ENCODE measurements around the gene GGTLC3.
"Not testable (repeated sequence)": the region's sequence is repeated elsewhere in the genome, so short reads cannot be mapped to it uniquely, and the experiment has no call there.

GGTLC3 gene

DNA sequence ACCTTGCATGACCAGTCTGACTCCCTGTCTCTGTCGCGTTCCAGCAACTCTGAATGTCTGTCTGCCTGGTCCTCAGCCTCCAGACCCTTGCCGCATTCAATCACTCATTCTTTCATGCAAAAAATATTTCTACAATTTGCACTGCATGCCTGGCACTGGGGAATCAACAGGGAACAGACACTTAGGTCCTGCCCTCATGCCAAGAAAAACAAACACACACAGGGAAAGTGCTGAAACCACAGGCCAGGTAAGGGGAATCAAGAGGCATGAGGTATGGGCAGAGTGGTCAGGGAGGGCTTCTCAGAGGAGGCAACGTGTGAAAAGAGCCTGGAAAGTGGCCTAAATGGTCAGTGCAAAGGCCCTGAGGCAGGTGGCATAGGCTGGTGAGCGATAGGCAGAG lies at the start of gene GGTLC3:
GGTLC3 (minus strand) TSS at position 101 of the 400 bp plus-strand sequence. CDS start 264 bp downstream, outside the sequence.
- H3K4me1 ChIP-seq (ENCODE audit: low read depth, poor library complexity, severe bottlenecking); H3K27ac ChIP-seq; H3K9ac ChIP-seq; H3K4me2 ChIP-seq; H3K79me2 ChIP-seq (ENCODE audit: insufficient read depth, low read depth); H3K27me3 ChIP-seq (ENCODE audit: insufficient read depth, low read depth); H2AFZ ChIP-seq (ENCODE audit: low read depth); H3K4me3 ChIP-seq (IDR thresholded peaks at IDR 0.05; ENCODE audit: insufficient read depth, low read depth, low read length); H3K36me3 ChIP-seq (ENCODE audit: insufficient read depth); H4K20me1 ChIP-seq (ENCODE audit: insufficient read depth): not testable (repeated sequence)

DNA sequence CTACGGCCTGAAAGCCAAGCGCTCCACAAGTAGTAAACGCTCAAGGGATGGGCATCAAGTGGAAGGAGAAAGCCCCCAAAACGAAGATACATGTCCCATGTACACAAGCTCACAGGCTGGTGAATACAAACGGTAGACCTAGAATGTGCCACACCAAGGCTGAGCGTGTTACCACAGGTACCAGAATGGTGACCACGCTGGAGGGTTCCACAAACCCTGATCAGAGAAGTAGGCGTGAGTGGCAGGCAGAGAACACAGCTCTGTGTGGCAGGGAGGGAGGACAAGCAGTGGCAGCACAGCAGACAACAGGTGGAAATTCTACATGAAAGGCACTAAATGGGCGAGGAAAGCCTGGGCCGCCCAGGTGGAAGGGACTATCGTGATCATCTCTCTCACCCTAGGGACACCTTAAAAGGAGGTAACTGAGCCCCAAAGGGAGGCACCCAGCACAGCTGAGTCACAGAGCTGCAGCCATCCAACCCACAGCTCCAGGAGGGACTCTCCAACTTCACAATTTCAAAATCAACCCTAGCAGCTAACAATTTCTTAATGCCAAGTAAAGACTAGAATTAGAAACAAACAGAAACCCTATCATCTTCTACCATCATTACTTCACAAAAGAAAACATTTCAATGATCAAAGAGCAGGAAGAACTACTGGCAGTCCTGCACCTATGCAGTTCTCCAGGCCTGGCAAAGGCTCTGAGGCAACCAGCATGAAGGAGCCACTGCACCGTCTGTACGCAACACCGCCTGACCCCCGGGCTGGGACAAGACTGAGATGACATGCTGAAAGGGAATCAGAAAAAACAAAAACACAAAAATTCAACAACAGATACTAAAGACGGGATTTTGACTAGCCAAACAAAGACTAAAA lies 42.4 kb upstream of the GGTLC3 start:
- H3K9ac ChIP-seq; H3K79me2 ChIP-seq (ENCODE audit: insufficient read depth, low read depth): not testable (repeated sequence)

GRCh38 chr22:18558939-18559338 lies 41.0 kb upstream of the GGTLC3 start:
- H3K9ac ChIP-seq; H3K36me3 ChIP-seq (ENCODE audit: insufficient read depth); H4K20me1 ChIP-seq (ENCODE audit: insufficient read depth); H3K4me3 ChIP-seq (IDR thresholded peaks at IDR 0.05; ENCODE audit: insufficient read depth, low read depth, low read length); H3K27ac ChIP-seq; H2AFZ ChIP-seq (ENCODE audit: low read depth); H3K4me2 ChIP-seq; H3K27me3 ChIP-seq (ENCODE audit: insufficient read depth, low read depth); H3K4me1 ChIP-seq (ENCODE audit: low read depth, poor library complexity, severe bottlenecking); H3K79me2 ChIP-seq (ENCODE audit: insufficient read depth, low read depth): not testable (repeated sequence)

More for the DNA sequence above, 42.4 kb upstream of the GGTLC3 start:
- not testable (repeated sequence) for H3K4me2 ChIP-seq; H3K27me3 ChIP-seq (ENCODE audit: insufficient read depth, low read depth); H2AFZ ChIP-seq (ENCODE audit: low read depth); H3K4me3 ChIP-seq (IDR thresholded peaks at IDR 0.05; ENCODE audit: insufficient read depth, low read depth, low read length); H3K36me3 ChIP-seq (ENCODE audit: insufficient read depth); H3K4me1 ChIP-seq (ENCODE audit: low read depth, poor library complexity, severe bottlenecking); H4K20me1 ChIP-seq (ENCODE audit: insufficient read depth); H3K27ac ChIP-seq

DNA sequence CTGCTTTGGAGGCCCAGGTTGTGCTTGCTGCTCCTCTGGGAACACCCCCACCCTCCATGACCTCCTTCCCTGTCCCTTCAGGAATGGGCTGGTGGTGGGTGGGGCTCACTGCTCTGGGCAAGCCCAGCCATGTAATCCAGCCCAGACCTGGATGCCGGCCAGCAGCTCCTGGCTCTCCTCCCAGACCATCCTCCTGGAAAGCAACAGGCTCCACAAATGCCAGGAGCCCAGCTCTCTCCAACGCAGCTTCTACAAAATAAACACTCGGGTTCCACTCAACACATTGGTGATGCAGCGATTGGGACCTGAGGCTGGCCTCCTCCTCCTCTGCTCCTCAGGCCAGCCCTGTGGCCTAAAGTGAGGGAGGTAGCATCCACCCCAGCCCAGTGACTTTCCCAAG lies 40.6 kb upstream of the GGTLC3 start:
- H3K27ac ChIP-seq; H3K9ac ChIP-seq; H2AFZ ChIP-seq (ENCODE audit: low read depth); H3K4me3 ChIP-seq (IDR thresholded peaks at IDR 0.05; ENCODE audit: insufficient read depth, low read depth, low read length); H4K20me1 ChIP-seq (ENCODE audit: insufficient read depth); H3K4me1 ChIP-seq (ENCODE audit: low read depth, poor library complexity, severe bottlenecking); H3K79me2 ChIP-seq (ENCODE audit: insufficient read depth, low read depth); H3K4me2 ChIP-seq; H3K27me3 ChIP-seq (ENCODE audit: insufficient read depth, low read depth); H3K36me3 ChIP-seq (ENCODE audit: insufficient read depth): not testable (repeated sequence)

- not testable (repeated sequence) for H3K9ac ChIP-seq; H3K4me1 ChIP-seq (ENCODE audit: low read depth, poor library complexity, severe bottlenecking); H3K4me3 ChIP-seq (IDR thresholded peaks at IDR 0.05; ENCODE audit: insufficient read depth, low read depth, low read length); H4K20me1 ChIP-seq (ENCODE audit: insufficient read depth); H3K79me2 ChIP-seq (ENCODE audit: insufficient read depth, low read depth); H3K4me2 ChIP-seq; H3K27ac ChIP-seq; H3K27me3 ChIP-seq (ENCODE audit: insufficient read depth, low read depth); H3K36me3 ChIP-seq (ENCODE audit: insufficient read depth); H2AFZ ChIP-seq (ENCODE audit: low read depth)
Measured at GRCh38 chr22:18554280-18555256, 36.6 kb upstream of the GGTLC3 start.

GRCh38 chr22:18552839-18553597 lies 35.1 kb upstream of the GGTLC3 start:
- H3K27ac ChIP-seq; H3K27me3 ChIP-seq (ENCODE audit: insufficient read depth, low read depth); H3K4me1 ChIP-seq (ENCODE audit: low read depth, poor library complexity, severe bottlenecking); H3K79me2 ChIP-seq (ENCODE audit: insufficient read depth, low read depth); H3K36me3 ChIP-seq (ENCODE audit: insufficient read depth); H2AFZ ChIP-seq (ENCODE audit: low read depth); H3K4me3 ChIP-seq (IDR thresholded peaks at IDR 0.05; ENCODE audit: insufficient read depth, low read depth, low read length); H3K9ac ChIP-seq; H3K4me2 ChIP-seq; H4K20me1 ChIP-seq (ENCODE audit: insufficient read depth): not testable (repeated sequence)

DNA sequence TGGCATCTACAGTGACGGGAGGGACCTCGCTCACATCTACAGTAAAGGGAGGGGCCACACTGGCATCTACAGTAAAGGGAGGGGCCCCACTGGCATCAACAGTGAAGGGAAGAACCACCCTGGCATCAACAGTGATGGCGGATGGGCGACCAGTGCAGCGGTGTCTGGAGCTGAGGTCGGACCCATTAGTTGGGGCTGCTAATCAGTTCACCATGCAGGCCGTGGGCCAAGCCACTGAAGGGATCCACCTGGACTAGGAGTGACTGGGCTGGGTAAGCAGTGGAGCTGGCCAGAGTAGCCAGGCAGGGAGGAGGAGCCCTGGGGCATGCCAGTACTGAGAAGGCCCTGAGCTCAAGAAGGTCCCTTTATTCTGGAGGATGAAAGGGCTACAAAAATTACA lies 33.1 kb upstream of the GGTLC3 start:
- not testable (repeated sequence) for H3K4me1 ChIP-seq (ENCODE audit: low read depth, poor library complexity, severe bottlenecking); H3K27me3 ChIP-seq (ENCODE audit: insufficient read depth, low read depth); H2AFZ ChIP-seq (ENCODE audit: low read depth); H3K9ac ChIP-seq; H3K27ac ChIP-seq; H3K4me2 ChIP-seq; H3K36me3 ChIP-seq (ENCODE audit: insufficient read depth); H3K79me2 ChIP-seq (ENCODE audit: insufficient read depth, low read depth); H4K20me1 ChIP-seq (ENCODE audit: insufficient read depth); H3K4me3 ChIP-seq (IDR thresholded peaks at IDR 0.05; ENCODE audit: insufficient read depth, low read depth, low read length)

- not testable (repeated sequence) for H3K27ac ChIP-seq; H3K27me3 ChIP-seq (ENCODE audit: insufficient read depth, low read depth); H3K4me2 ChIP-seq; H2AFZ ChIP-seq (ENCODE audit: low read depth); H3K9ac ChIP-seq; H3K79me2 ChIP-seq (ENCODE audit: insufficient read depth, low read depth); H3K4me3 ChIP-seq (IDR thresholded peaks at IDR 0.05; ENCODE audit: insufficient read depth, low read depth, low read length); H3K36me3 ChIP-seq (ENCODE audit: insufficient read depth); H3K4me1 ChIP-seq (ENCODE audit: low read depth, poor library complexity, severe bottlenecking); H4K20me1 ChIP-seq (ENCODE audit: insufficient read depth)
Measured at GRCh38 chr22:18549458-18550179, 31.7 kb upstream of the GGTLC3 start.

GRCh38 chr22:18544615-18545014 lies 26.7 kb upstream of the GGTLC3 start:
- not testable (repeated sequence) for H3K79me2 ChIP-seq (ENCODE audit: insufficient read depth, low read depth); H3K27me3 ChIP-seq (ENCODE audit: insufficient read depth, low read depth); H3K4me3 ChIP-seq (IDR thresholded peaks at IDR 0.05; ENCODE audit: insufficient read depth, low read depth, low read length); H2AFZ ChIP-seq (ENCODE audit: low read depth); H4K20me1 ChIP-seq (ENCODE audit: insufficient read depth); H3K4me2 ChIP-seq; H3K9ac ChIP-seq; H3K4me1 ChIP-seq (ENCODE audit: low read depth, poor library complexity, severe bottlenecking); H3K27ac ChIP-seq; H3K36me3 ChIP-seq (ENCODE audit: insufficient read depth)
